ENCODE results near the gene RCL1.

The RCL1 gene

GRCh38 chr9:4852419-4852818 lies 59.7 kb downstream of the RCL1 start:
- no peak overlapping the region for H3K4me3 ChIP-seq (ENCODE audit: low read depth, low read length)
- DNase-seq (ENCODE audit: low read depth), result no peak
- no peak for TF ChIP-seq CTCF (IDR thresholded peaks at IDR 0.05; ENCODE audit: insufficient read depth, low read depth, low read length, missing control alignments)

- H3K4me3 ChIP-seq (ENCODE audit: low read depth, low read length), result no peak overlapping the region
- no peak for TF ChIP-seq CTCF (IDR thresholded peaks at IDR 0.05; ENCODE audit: insufficient read depth, low read depth, low read length, missing control alignments)
- DNase-seq (ENCODE audit: low read depth), result no peak
These were observed 61.5 kb downstream of the RCL1 start for GRCh38 chr9:4854265-4854590.

- H3K4me3 ChIP-seq (ENCODE audit: low read depth, low read length), result no peak overlapping the region
- no peak for TF ChIP-seq CTCF (IDR thresholded peaks at IDR 0.05; ENCODE audit: insufficient read depth, low read depth, low read length, missing control alignments)
- DNase-seq (ENCODE audit: low read depth), result no peak
These were observed 63.1 kb downstream of the RCL1 start for GRCh38 chr9:4855841-4856240.

- no peak for DNase-seq (ENCODE audit: low read depth)
- no peak for TF ChIP-seq CTCF (IDR thresholded peaks at IDR 0.05; ENCODE audit: insufficient read depth, low read depth, low read length, missing control alignments)
- H3K4me3 ChIP-seq (ENCODE audit: low read depth, low read length), result no peak overlapping the region
These were observed 64.5 kb downstream of the RCL1 start for GRCh38 chr9:4857163-4857810.

GRCh38 chr9:4859035-4859434 lies 66.3 kb downstream of the RCL1 start:
- H3K4me3 ChIP-seq (ENCODE audit: low read depth, low read length), result no peak overlapping the region
- DNase-seq (ENCODE audit: low read depth), result no peak
- no peak for TF ChIP-seq CTCF (IDR thresholded peaks at IDR 0.05; ENCODE audit: insufficient read depth, low read depth, low read length, missing control alignments)

- H3K4me3 ChIP-seq (ENCODE audit: low read depth, low read length), result no peak overlapping the region
- no peak for DNase-seq (ENCODE audit: low read depth)
- TF ChIP-seq CTCF (IDR thresholded peaks at IDR 0.05; ENCODE audit: insufficient read depth, low read depth, low read length, missing control alignments), result no peak
These were observed 67.6 kb downstream of the RCL1 start for GRCh38 chr9:4860383-4860782.

GRCh38 chr9:4861145-4861544 lies 68.4 kb downstream of the RCL1 start:
- no peak for DNase-seq (ENCODE audit: low read depth)
- no peak overlapping the region for H3K4me3 ChIP-seq (ENCODE audit: low read depth, low read length)
- no peak for TF ChIP-seq CTCF (IDR thresholded peaks at IDR 0.05; ENCODE audit: insufficient read depth, low read depth, low read length, missing control alignments)

All from GM12865 (cell line).